T-helper 17 cell (primary cell): ENCODE measurements around the gene CDC42EP1. TPM values are rescaled to one million over a fixed set of nuclear protein-coding genes. Genes with fewer than 3 reads are reported as not detected.
"Not testable (repeated sequence)": the region's sequence is repeated elsewhere in the genome, so short reads cannot be mapped to it uniquely, and the experiment has no call there.

Experiments used
- ATAC-seq: fragments of 150-1000 bp; cut with Tn5 transposase; 2 replicates; pipeline ENCODE4 v1.10.0; 2021; ENCODE audit warnings: mild to moderate bottlenecking, moderate library complexity
- DNase-seq, 3 donors: peaks; one replicate each; pipeline versions ENCODE4 v3.0.0 to v3.0.0-alpha.2; 2020 to 2021
- H3K9me3 ChIP-seq: one replicate; pipeline ENCODE4 v1.7.0; 2013; ENCODE audit warnings: low read length, mild to moderate bottlenecking; ENCODE audit not compliant: control insufficient read depth, poor library complexity, severe bottlenecking
- H3K27ac Mint-ChIP-seq: one replicate; pipeline ENCODE4 v1.8.0; 2022; ENCODE audit warnings: mild to moderate bottlenecking, moderate library complexity, mixed read lengths
- H3K27me3 Mint-ChIP-seq: one replicate; pipeline ENCODE4 v1.8.0; 2022; ENCODE audit warnings: mixed read lengths
- H3K36me3 Mint-ChIP-seq: one replicate; pipeline ENCODE4 v1.8.0; 2022; ENCODE audit warnings: low read depth, mixed read lengths
- H3K4me1 Mint-ChIP-seq: one replicate; pipeline ENCODE4 v1.8.0; 2022; ENCODE audit warnings: mild to moderate bottlenecking, mixed read lengths
- H3K4me3 Mint-ChIP-seq: one replicate; pipeline ENCODE4 v1.8.0; 2022; ENCODE audit warnings: mild to moderate bottlenecking, moderate library complexity, mixed read lengths
- total RNA-seq, 4 donors: library from RNA in 2 of 4; stranded (reverse) in 2 of 4; gene quantifications; one replicate each; pipeline ENCODE4 v1.2.3 and lab custom pipeline; 2022 to 2026

The CDC42EP1 gene
- total RNA-seq, 2 donors from 2014 or later: not detected

- Mint-ChIP-seq H3K4me1 (peaks cover 2% of the 10 kb centered on the region), H3K4me3 (no peak overlapping the region), H3K27me3 (peaks cover 42% of the 10 kb centered on the region), H3K27ac (no peak overlapping the region), H3K36me3 (no peaks in the 10 kb centered on the region)
- H3K9me3 ChIP-seq: no peaks in the 10 kb centered on the region
- DNase-seq (no peak), ATAC-seq (no peak)
Measured at GRCh38 chr22:37525073-37525745, 35.1 kb upstream of the CDC42EP1 start.

GRCh38 chr22:37525746-37526350 lies 34.4 kb upstream of the CDC42EP1 start:
- H3K4me1 Mint-ChIP-seq: peaks cover 2% of the 10 kb centered on the region
- H3K27me3 Mint-ChIP-seq: peaks cover 39% of the 10 kb centered on the region
- no peak overlapping the region for H3K4me3 Mint-ChIP-seq
- H3K36me3 Mint-ChIP-seq: no peaks in the 10 kb centered on the region
- ATAC-seq: no peak
- H3K9me3 ChIP-seq: no peaks in the 10 kb centered on the region
- no peak for DNase-seq
- H3K27ac Mint-ChIP-seq: no peak overlapping the region

- ATAC-seq (no peak), DNase-seq (no peak)
- Mint-ChIP-seq H3K4me3 (no peak overlapping the region), H3K4me1 (peaks cover 2% of the 10 kb centered on the region), H3K27ac (no peak overlapping the region), H3K36me3 (no peaks in the 10 kb centered on the region), H3K27me3 (peaks cover 38% of the 10 kb centered on the region)
- no peaks in the 10 kb centered on the region for H3K9me3 ChIP-seq
Measured at GRCh38 chr22:37526376-37526775, 33.9 kb upstream of the CDC42EP1 start.

- not testable (repeated sequence) for DNase-seq, H3K9me3 ChIP-seq, H3K36me3 Mint-ChIP-seq, H3K27ac Mint-ChIP-seq, H3K4me1 Mint-ChIP-seq, H3K4me3 Mint-ChIP-seq, ATAC-seq
- H3K27me3 Mint-ChIP-seq: peaks cover 30% of the 10 kb centered on the region
Measured at GRCh38 chr22:37527081-37527752, 33.1 kb upstream of the CDC42EP1 start.

GRCh38 chr22:37527952-37528351 lies 32.3 kb upstream of the CDC42EP1 start:
- not testable (repeated sequence) for ATAC-seq, H3K36me3 Mint-ChIP-seq, H3K4me3 Mint-ChIP-seq, H3K4me1 Mint-ChIP-seq, H3K9me3 ChIP-seq, DNase-seq, H3K27ac Mint-ChIP-seq
- peaks cover 23% of the 10 kb centered on the region for H3K27me3 Mint-ChIP-seq

GRCh38 chr22:37529652-37530345 lies 30.5 kb upstream of the CDC42EP1 start:
- DNase-seq: no peak
- no peak for ATAC-seq
- peaks cover 10% of the 10 kb centered on the region for H3K27me3 Mint-ChIP-seq
- H3K4me3 Mint-ChIP-seq: no peak overlapping the region
- H3K9me3 ChIP-seq: no peaks in the 10 kb centered on the region
- H3K27ac Mint-ChIP-seq: no peak overlapping the region
- peaks cover 2% of the 10 kb centered on the region for H3K4me1 Mint-ChIP-seq
- H3K36me3 Mint-ChIP-seq: no peaks in the 10 kb centered on the region

- DNase-seq (no peak), ATAC-seq (no peak)
- Mint-ChIP-seq H3K4me3 (no peak overlapping the region), H3K36me3 (no peaks in the 10 kb centered on the region), H3K4me1 (peaks cover 15% of the 10 kb centered on the region), H3K27me3 (peaks cover 9% of the 10 kb centered on the region), H3K27ac (no peak overlapping the region)
- no peaks in the 10 kb centered on the region for H3K9me3 ChIP-seq
Measured at GRCh38 chr22:37533995-37534394, 26.3 kb upstream of the CDC42EP1 start.

GRCh38 chr22:37534445-37534844 lies 25.8 kb upstream of the CDC42EP1 start:
- no peak for DNase-seq
- Mint-ChIP-seq H3K27me3 (peaks cover 11% of the 10 kb centered on the region), H3K4me1 (peaks cover 15% of the 10 kb centered on the region), H3K27ac (no peak overlapping the region), H3K36me3 (no peaks in the 10 kb centered on the region), H3K4me3 (no peak overlapping the region)
- no peaks in the 10 kb centered on the region for H3K9me3 ChIP-seq
- no peak for ATAC-seq

GRCh38 chr22:37535159-37535558 lies 25.1 kb upstream of the CDC42EP1 start:
- H3K4me3 Mint-ChIP-seq: no peak overlapping the region
- ATAC-seq: no peak
- no peak for DNase-seq
- no peaks in the 10 kb centered on the region for H3K9me3 ChIP-seq
- peaks cover 11% of the 10 kb centered on the region for H3K27me3 Mint-ChIP-seq
- no peak overlapping the region for H3K27ac Mint-ChIP-seq
- H3K4me1 Mint-ChIP-seq: peaks cover 13% of the 10 kb centered on the region
- H3K36me3 Mint-ChIP-seq: no peaks in the 10 kb centered on the region

- ATAC-seq: peak; percentile 99
- Mint-ChIP-seq H3K36me3 (no peaks in the 10 kb centered on the region), H3K27ac (peak overlapping the region; percentile 91)
Measured at GRCh38 chr22:37538590-37539357, 21.5 kb upstream of the CDC42EP1 start.

GRCh38 chr22:37539790-37540189 lies 20.5 kb upstream of the CDC42EP1 start:
- H3K4me3 Mint-ChIP-seq, ATAC-seq, H3K9me3 ChIP-seq, DNase-seq, H3K36me3 Mint-ChIP-seq, H3K27ac Mint-ChIP-seq: not testable (repeated sequence)
- Mint-ChIP-seq H3K4me1 (peaks cover 28% of the 10 kb centered on the region), H3K27me3 (peaks cover 14% of the 10 kb centered on the region)

More at GRCh38 chr22:37538590-37539357, 21.5 kb upstream of the CDC42EP1 start:
- peak overlapping the region; percentile 79 for H3K4me3 Mint-ChIP-seq
- peaks cover 28% of the 10 kb centered on the region for H3K4me1 Mint-ChIP-seq
- peak; percentile 77 to 87 (median 79) for DNase-seq
- no peaks in the 10 kb centered on the region for H3K9me3 ChIP-seq
- peaks cover 14% of the 10 kb centered on the region for H3K27me3 Mint-ChIP-seq

GRCh38 chr22:37542416-37542815 lies 17.9 kb upstream of the CDC42EP1 start:
- not testable (repeated sequence) for DNase-seq, H3K27ac Mint-ChIP-seq, ATAC-seq, H3K9me3 ChIP-seq, H3K36me3 Mint-ChIP-seq
- peaks cover 32% of the 10 kb centered on the region for H3K4me1 Mint-ChIP-seq
- peaks cover 14% of the 10 kb centered on the region for H3K27me3 Mint-ChIP-seq
- H3K4me3 Mint-ChIP-seq: peak overlapping the region; percentile 19
